Measurements from ENCODE around the gene IZUMO2.

DNA sequence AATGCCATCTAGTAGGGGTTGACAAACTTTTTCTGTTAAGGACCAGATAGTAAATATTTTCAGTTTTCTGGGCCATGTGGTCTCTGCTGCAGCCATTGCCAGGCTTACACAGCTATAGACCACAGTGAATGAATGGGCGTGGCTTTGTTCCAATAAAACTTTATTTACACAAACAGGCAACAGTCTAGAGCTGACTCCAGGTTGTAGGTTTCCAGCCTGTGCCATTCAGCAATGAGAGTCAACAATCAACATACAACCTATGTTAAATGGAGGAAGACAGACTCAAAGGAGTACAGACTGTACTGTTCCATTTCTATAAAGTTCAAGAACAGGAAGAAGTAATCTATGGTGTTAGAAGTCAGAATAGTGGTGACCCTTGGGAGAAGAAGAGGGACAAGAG, 15.2 kb upstream of the IZUMO2 start:
- TF ChIP-seq, protein P1, sequence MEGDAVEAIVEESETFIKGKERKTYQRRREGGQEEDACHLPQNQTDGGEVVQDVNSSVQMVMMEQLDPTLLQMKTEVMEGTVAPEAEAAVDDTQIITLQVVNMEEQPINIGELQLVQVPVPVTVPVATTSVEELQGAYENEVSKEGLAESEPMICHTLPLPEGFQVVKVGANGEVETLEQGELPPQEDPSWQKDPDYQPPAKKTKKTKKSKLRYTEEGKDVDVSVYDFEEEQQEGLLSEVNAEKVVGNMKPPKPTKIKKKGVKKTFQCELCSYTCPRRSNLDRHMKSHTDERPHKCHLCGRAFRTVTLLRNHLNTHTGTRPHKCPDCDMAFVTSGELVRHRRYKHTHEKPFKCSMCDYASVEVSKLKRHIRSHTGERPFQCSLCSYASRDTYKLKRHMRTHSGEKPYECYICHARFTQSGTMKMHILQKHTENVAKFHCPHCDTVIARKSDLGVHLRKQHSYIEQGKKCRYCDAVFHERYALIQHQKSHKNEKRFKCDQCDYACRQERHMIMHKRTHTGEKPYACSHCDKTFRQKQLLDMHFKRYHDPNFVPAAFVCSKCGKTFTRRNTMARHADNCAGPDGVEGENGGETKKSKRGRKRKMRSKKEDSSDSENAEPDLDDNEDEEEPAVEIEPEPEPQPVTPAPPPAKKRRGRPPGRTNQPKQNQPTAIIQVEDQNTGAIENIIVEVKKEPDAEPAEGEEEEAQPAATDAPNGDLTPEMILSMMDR (IDR thresholded peaks at IDR 0.05), result no peak
- no peak for TF ChIP-seq EP300 (IDR thresholded peaks at IDR 0.05)
- no peak for TF ChIP-seq POLR2A (IDR thresholded peaks at IDR 0.05)

Data from ovary (tissue), 3 donors.